GM21390 (cell line): ENCODE measurements around the gene ZNF35.

Experiments
- ATAC-seq: cut with Tn5 transposase; IDR thresholded peaks from one replicate; pipeline ENCODE4 v1.9.1; 2021; ENCODE audit not compliant: unreplicated experiment

ZNF35 gene

GRCh38 chr3:44682182-44682896, 33.8 kb downstream of the ZNF35 start:
- ATAC-seq: no peak

- ATAC-seq: peak; percentile 84
Measured at GRCh38 chr3:44685128-44685800, 36.7 kb downstream of the ZNF35 start.

GRCh38 chr3:44687898-44688297, 39.4 kb downstream of the ZNF35 start:
- no peak for ATAC-seq
